Activated CD4-positive, alpha-beta T cell treated with anti-CD3 and anti-CD28 coated beads for 36 hours (primary cell): ENCODE data around the gene MMEL1. TPM values are rescaled to one million over a fixed set of nuclear protein-coding genes. Genes with fewer than 3 reads are reported as not detected.

Experiments used
- ATAC-seq: fragments of 200-7000 bp; cut with Tn5 transposase; one replicate; pipeline ENCODE4 v1.10.0; 2021; ENCODE audit warnings: mild to moderate bottlenecking, moderate library complexity
- CTCF ChIA-PET: fragments of 350-600 bp; sonication (Branson Sonifier 250); formaldehyde crosslinking; loops from one replicate; lab custom pipeline; 2021; ENCODE audit warnings: antibody characterized with exemption; lab: Charles Lee
- POLR2A ChIA-PET: fragments of 350-600 bp; sonication (Branson Sonifier 250); formaldehyde crosslinking; loops from one replicate; lab custom pipeline; 2021; ENCODE audit warnings: antibody characterized with exemption, inconsistent platforms; lab: Charles Lee
- DNase-seq: peaks from one replicate; pipeline ENCODE4 v3.0.0-alpha.2; 2020
- H3K27ac Mint-ChIP-seq: one replicate; pipeline ENCODE4 v1.8.0; 2021; ENCODE audit warnings: mixed read lengths
- H3K27me3 Mint-ChIP-seq: one replicate; pipeline ENCODE4 v1.8.0; 2021; ENCODE audit warnings: mixed read lengths
- H3K36me3 Mint-ChIP-seq: one replicate; pipeline ENCODE4 v1.8.0; 2021; ENCODE audit warnings: low read depth, mixed read lengths
- H3K4me1 Mint-ChIP-seq: one replicate; pipeline ENCODE4 v1.8.0; 2021; ENCODE audit warnings: mixed read lengths
- H3K4me3 Mint-ChIP-seq: one replicate; pipeline ENCODE4 v1.8.0; 2021; ENCODE audit warnings: mild to moderate bottlenecking, moderate library complexity, mixed read lengths
- H3K9me3 Mint-ChIP-seq: one replicate; pipeline ENCODE4 v1.8.0; 2021; ENCODE audit warnings: low read depth, mixed read lengths
- intact Hi-C, 2 experiments: fragments of 100-400 bp; cut with DNase I in 1 of 2; cut with micrococcal nuclease in 1 of 2; formaldehyde crosslinking; loops; one replicate each; pipeline versions ENCODE4 v1.14.2 to v1.15.1; 2022 to 2024; cut with DNase I, micrococcal nuclease
- total RNA-seq, 2 experiments: library from RNA; stranded (reverse); gene quantifications; one replicate each; pipeline ENCODE4 v1.2.3, GENCODE V29; 2021

Gene MMEL1
- total RNA-seq, 2 experiments from 2014 or later: 0.97 to 1.4 TPM

DNA sequence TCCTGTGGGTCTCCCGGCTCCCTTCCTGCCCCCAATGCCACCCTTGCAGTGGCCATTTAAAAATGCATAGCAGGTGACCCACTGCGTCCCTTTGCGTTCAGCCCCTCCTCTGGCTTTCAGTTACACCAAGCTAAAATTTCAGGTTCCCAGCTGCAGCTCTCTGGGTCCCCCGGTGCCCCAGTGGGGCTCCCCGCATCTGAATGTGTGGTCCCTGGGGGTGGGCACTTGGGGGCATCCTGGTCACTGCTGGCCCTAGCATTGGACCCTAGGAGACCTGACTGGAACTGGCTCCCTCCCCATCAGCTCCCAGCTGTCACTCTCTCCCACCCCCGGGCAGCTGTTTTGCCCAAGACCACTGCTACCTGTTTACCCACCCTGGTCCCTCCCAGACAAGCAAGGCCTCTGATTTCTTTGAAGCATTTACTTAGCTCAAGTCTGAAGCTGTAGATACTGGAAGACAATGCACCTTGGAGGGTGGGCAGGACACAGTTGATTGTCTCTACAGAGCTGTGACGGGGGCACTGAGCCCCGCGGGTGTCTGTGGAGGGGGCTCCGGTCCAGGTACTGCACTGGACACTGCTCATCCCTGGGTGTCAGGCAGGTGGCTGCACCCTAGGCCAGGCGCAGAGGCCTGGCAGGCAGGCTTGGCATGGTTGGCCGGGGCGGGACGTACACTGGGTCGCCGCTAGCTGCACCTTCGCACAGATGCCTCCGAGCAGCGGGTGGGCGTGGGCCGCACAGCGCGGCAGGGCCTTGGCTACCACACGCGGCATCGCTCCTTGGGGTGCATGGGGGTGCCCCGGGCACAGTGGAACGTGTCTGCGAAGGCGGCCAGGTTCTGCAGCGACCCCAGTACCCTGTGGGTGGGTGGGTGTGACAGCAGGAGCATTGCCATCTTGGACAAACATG, 42.3 kb downstream of the MMEL1 start:
- intact Hi-C loops: no loop called here
- Mint-ChIP-seq H3K4me1 (peaks cover 8% of the 10 kb centered on the region), H3K27ac (no peak overlapping the region), H3K27me3 (no peaks in the 10 kb centered on the region), H3K4me3 (no peak overlapping the region), H3K9me3 (no peaks in the 10 kb centered on the region), H3K36me3 (peaks cover 3% of the 10 kb centered on the region)
- ChIA-PET CTCF (interaction anchor here (0.9 kb wide), 1 partner anchor 42 kb away, joined by 3 read pairs; no protein-coding TSS in a partner anchor), POLR2A (no interaction called here)
- DNase-seq (no peak), ATAC-seq (no peak)

DNA sequence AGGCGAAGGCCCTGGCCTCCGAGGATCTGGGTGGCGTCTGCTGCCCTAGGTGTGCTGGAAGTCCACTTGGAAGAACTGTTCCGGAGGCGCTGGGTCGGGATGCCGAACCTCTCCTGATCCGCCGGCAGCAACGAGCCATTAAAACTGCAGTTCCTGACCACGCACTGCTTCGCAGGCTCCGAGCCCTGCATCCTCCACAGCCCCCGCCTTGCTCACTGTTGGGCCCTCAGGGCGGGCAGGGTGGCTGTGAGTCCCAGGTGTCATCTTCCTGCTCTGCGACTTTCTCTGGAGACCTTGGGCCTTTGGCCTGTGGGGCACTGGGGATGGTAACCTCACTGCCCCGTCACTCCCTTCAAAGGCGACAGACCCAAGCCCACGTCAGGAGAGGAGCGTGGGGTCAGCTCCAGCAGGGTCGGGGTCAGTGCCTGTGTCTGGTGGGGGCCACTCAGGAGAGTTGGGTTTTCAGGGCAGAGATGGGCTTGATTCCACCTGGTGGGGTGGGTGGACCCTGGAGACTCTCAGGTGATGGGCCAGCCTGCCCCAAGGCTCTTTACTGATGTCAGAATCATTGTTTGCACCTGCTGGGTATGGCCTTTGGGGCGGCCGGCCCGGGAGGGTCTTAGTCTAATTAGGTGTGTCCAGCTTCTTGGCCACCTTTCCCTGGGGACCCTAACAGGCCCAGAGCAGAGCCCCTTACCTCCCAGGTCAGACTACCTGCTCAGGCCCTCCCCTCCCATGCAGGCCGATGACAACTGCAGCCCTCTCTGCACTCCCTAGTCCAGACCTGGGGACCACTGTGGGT, 43.2 kb downstream of the MMEL1 start:
- ChIA-PET CTCF (interaction anchor here (0.6 to 0.9 kb wide), 2 partner anchors 41 to 81 kb away, joined by 3 read pairs; no protein-coding TSS in a partner anchor), POLR2A (no interaction called here)
- peaks cover 6% of the 10 kb centered on the region for H3K36me3 Mint-ChIP-seq
- H3K4me3 Mint-ChIP-seq: no peak overlapping the region
- H3K27me3 Mint-ChIP-seq: no peaks in the 10 kb centered on the region
- intact Hi-C loops: loop anchor here in 1 of 2 experiments (5.0 to 10.0 kb wide), 2 partner anchors 335 to 1183 kb away; partner anchors contain the start of gene SMIM1
- no peaks in the 10 kb centered on the region for H3K9me3 Mint-ChIP-seq
- H3K27ac Mint-ChIP-seq: no peak overlapping the region
- H3K4me1 Mint-ChIP-seq: peaks cover 14% of the 10 kb centered on the region
- ATAC-seq (no peak), DNase-seq (no peak)

DNA sequence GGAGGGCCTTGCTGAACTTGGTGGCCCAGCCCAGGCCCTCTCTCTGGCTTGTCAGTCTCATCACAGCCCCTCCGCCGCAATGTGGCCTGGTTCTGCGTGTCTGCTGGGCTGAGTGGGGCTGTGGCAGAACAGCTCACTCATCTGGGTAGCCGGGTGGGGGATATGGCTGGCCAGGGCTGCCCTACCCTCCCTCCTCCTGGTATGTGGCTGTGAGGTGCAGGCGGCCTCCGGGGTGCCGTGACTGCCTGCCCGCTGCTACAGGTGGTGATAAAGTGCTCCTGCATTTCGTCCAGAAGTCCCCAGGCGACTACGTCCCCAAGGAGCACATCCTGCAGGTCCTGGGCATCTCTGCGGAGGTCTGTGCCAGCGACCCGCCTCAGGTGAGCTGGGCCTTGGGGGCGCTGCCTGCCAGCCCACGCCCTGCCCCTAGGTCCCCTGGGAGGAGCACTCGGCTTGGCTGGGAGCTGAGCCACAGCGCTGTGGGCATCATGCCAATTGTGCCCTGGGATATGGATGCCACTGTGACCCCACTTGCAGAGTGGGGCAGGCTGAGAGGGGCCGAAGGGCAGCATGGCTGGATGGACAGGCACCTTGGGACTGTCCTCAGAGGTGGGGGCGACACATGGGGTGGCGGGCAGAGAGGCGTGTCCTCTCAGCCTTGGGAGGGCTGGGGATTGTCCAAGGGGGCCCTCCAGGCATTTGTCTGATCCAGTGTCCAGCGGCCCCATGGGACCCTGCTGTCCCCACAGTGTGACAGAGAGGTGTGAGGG, 44.0 kb downstream of the MMEL1 start:
- Mint-ChIP-seq H3K4me3 (peak overlapping the region; percentile 82), H3K27ac (no peak overlapping the region), H3K27me3 (no peaks in the 10 kb centered on the region), H3K9me3 (no peaks in the 10 kb centered on the region), H3K4me1 (peaks cover 22% of the 10 kb centered on the region), H3K36me3 (peaks cover 12% of the 10 kb centered on the region)
- no peak for ATAC-seq
- intact Hi-C loops: loop anchor here in 1 of 2 experiments (5.0 to 10.0 kb wide), 2 partner anchors 334 to 1183 kb away; partner anchors contain the start of gene SMIM1
- ChIA-PET POLR2A (no interaction called here), CTCF (interaction anchor here (0.7 kb wide), 1 partner anchor 92 kb away, joined by 3 read pairs; no protein-coding TSS in a partner anchor)
- DNase-seq: no peak

DNA sequence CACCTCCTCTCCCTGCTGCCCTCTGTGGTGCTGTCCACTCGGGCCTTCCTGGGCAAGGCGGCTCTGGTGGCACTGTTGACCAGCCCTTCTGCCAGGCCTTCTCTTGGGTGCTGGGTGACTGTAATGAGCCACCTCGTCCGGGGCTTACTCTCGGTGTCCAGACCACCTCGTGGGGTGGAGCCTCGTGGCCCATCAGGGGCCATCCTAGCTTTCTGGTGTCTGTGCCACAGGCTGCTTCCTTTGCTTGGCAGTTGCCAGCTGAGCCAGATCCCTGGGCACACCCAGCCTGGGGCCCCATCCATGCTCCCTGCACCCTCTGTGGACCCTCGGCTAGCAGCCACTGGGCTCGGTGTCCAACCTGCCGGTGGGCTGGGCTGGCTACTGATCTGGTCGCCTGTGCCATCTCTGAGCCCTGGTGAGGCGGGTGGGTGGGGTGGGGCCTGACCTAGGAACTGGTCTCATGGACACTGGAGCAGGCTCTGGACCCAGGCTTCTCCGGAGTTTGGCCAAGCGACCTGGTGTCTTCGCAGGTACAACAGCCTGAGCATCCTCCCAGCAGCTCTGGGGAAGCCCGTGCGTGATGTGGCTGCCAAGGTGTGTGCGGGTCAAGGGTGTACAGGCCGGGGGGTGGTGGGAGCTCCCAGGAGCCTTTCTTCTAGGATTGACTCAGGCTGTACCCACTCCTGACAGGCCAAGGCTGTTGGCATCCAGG, 44.8 kb downstream of the MMEL1 start:
- Mint-ChIP-seq H3K4me3 (peak overlapping the region; percentile 82), H3K9me3 (no peaks in the 10 kb centered on the region), H3K27me3 (no peaks in the 10 kb centered on the region), H3K27ac (no peak overlapping the region), H3K36me3 (peaks cover 12% of the 10 kb centered on the region), H3K4me1 (peaks cover 30% of the 10 kb centered on the region)
- intact Hi-C loops: loop anchor here (2.0 to 10.0 kb wide), 6 partner anchors 55 to 1313 kb away; partner anchors contain the start of genes C1orf174 (in 1 of the 2), PANK4 (in 1 of the 2), PEX10 (in 1 of the 2) and SMIM1 (in 1 of the 2)
- POLR2A ChIA-PET: no interaction called here
- DNase-seq: no peak
- CTCF ChIA-PET: interaction anchor here (0.7 to 0.9 kb wide), 3 partner anchors 36 to 172 kb away, joined by 3 read pairs; no protein-coding TSS in a partner anchor
- no peak for ATAC-seq

DNA sequence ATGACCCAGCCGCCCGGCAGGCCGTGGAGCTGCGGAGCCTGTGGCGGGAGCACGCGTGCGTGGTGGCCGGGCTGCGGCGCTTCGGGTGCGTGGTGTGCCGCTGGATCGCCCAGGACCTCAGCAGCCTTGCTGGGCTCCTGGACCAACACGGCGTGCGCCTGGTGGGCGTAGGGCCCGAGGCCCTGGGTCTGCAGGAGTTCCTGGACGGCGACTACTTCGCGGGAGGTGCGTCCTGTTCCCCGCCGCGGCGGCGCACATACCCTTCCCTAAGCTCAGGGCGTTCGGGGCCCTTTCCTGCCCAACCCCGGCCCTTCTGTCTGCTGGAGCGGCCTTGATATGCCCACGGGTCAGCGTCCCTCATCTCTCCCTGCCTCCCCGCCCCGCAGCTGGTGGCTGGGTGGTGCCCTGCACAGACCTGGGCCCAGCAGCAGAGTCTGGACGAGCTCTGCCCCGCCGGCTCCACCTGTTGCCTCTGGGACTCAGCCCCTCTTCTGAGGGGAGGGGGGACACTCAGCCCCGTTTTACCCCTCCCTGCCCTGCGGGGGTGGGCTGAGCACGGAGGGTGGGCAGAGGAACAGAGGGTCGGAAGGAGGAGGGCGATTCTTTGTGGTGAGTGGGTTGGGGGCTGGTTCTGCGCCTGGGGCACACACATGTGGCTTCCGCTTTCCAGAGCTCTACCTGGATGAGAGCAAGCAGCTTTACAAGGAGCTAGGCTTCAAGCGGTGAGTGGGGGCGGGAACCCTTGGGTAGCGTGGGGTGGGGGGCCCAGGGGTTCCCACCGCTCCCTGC, 45.6 kb downstream of the MMEL1 start:
- CTCF ChIA-PET: interaction anchor here (0.6 to 5.3 kb wide), 4 partner anchors 16 to 171 kb away, joined by 3 to 25 read pairs (median 3); partner anchors contain the start of gene TNFRSF14
- peak overlapping the region; percentile 82 for H3K4me3 Mint-ChIP-seq
- no peaks in the 10 kb centered on the region for H3K27me3 Mint-ChIP-seq
- no peak for DNase-seq
- no peak for ATAC-seq
- H3K9me3 Mint-ChIP-seq: no peaks in the 10 kb centered on the region
- POLR2A ChIA-PET: interaction anchor here (4.0 kb wide), 1 partner anchor 31 kb away, joined by 23 read pairs; the partner anchor contains the start of gene TNFRSF14
- intact Hi-C loops: loop anchor here (2.0 to 10.0 kb wide), 6 partner anchors 56 to 1314 kb away; partner anchors contain the start of genes C1orf174 (in 1 of the 2), PANK4 (in 1 of the 2), PEX10 (in 1 of the 2) and SMIM1 (in 1 of the 2)
- H3K27ac Mint-ChIP-seq: peak overlapping the region; percentile 13
- H3K4me1 Mint-ChIP-seq: peaks cover 34% of the 10 kb centered on the region
- peaks cover 12% of the 10 kb centered on the region for H3K36me3 Mint-ChIP-seq

DNA sequence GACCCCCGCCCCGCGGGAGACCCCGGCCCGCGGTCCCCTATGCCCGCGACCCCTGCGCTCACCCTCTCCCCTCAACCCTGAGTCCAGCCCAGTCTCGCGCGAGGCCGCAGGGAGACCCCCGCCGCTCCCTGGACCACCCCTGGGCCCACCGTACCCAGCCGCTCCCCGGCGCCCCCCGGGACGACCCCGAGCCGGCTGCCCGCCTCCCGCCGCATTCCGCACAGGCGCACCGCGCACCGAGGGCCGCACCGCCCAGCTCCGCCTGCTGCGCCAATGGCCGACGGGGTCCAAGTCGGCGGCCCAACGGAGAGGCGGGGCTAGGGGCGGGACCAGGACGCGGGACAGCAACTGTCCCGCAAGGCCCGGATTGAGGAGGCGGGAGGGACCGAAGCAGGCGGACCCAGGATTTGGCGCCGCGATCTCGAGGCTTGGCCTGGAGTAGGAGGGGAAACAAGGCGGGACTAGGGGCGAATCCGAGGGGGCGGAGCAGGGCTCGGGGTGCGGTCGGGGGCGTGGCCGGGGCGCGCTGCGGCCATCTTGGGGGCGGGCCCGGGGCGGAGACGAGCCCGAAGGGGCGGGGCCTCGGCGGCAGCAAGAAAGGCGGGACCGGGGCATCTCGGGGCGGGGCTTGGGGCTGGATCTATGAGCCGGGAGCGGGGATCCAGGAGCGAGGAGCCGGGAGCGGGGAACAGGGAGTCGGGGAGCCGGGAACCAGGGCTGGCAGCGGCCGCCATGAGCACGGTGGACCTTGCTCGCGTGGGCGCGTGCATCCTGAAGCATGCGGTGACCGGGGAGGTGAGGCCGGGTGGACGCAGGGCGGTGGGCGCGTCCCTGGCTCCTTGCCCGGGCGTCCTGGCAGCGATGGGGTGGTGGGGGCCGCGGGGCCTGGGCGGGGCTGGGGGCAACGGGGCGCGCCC, 46.4 kb downstream of the MMEL1 start, which contains the start of gene PRXL2B:
TSS of gene PRXL2B (plus strand) at position 624 of the 917 bp plus-strand sequence. CDS start at position 733, 109 bp downstream.
- DNase-seq (peak; percentile 98), ATAC-seq (peak; percentile 72)
- Mint-ChIP-seq H3K27me3 (no peaks in the 10 kb centered on the region), H3K36me3 (peaks cover 16% of the 10 kb centered on the region), H3K4me3 (peak within 1 kb of the TSS; percentile 82), H3K27ac (peak within 1 kb of the TSS; percentile 94), H3K4me1 (peaks cover 42% of the 10 kb centered on the region), H3K9me3 (no peaks in the 10 kb centered on the region)
- intact Hi-C loops: loop anchor here (1.0 to 10.0 kb wide), 18 partner anchors 8 to 1314 kb away; partner anchors contain the start of genes PANK4 (in 2 of the 2), PEX10 (in 2 of the 2), C1orf174 (in 1 of the 2) and MORN1 (in 1 of the 2)
- ChIA-PET POLR2A (interaction anchor here (1.4 to 4.0 kb wide), 3 partner anchors 30 to 171 kb away, joined by 4 to 23 read pairs (median 9); partner anchors contain the start of gene TNFRSF14), CTCF (interaction anchor here (0.5 to 5.3 kb wide), 7 partner anchors 25 to 1212 kb away, joined by 3 to 25 read pairs (median 3); partner anchors contain the start of genes FAAP20 and TNFRSF14)

DNA sequence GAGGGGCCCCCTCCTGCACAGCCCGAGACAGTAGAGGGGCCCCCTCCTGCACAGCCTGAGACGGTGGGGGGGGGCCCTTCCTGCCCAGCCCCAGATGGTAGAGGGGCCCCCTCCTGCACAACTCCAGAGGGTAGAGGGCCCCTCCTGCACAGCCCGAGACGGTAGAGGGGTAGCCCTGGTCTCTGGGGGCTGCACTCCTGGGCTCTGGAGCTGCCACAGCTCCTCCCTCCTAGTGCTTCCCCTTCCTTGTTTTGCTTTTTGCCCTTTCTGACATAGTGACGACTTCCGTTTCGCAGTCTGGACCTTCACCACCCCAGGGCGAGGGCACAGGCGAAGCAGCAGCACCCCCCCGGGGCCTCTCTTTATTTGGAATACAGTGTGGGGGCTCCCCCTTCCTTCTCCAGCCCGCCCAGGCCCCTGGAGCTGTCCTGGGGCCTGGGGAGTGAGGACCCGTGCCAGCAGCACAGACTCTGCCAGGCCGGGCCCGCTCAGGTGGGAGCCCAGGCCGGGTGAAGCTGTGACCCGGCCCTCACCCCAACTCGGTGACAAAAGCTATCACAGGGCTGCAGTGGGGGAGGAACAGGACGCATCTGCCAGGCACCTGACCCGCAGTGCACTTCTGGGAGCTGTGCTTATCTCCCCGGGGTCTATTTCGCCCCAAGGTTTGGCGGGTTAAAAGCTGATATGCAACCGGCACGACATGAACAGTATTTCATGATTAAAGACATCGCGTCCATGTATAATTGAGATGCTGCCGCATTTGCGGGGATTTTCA, 47.3 kb downstream of the MMEL1 start:
- H3K27ac Mint-ChIP-seq: peak overlapping the region; percentile 88
- POLR2A ChIA-PET: interaction anchor here (1.4 to 4.0 kb wide), 3 partner anchors 29 to 170 kb away, joined by 4 to 23 read pairs (median 9); partner anchors contain the start of gene TNFRSF14
- DNase-seq: peak; percentile 84

More for the DNA sequence above, 47.3 kb downstream of the MMEL1 start:
- Mint-ChIP-seq H3K4me1 (peaks cover 51% of the 10 kb centered on the region), H3K36me3 (peaks cover 16% of the 10 kb centered on the region), H3K27me3 (no peaks in the 10 kb centered on the region), H3K4me3 (peak overlapping the region; percentile 82), H3K9me3 (no peaks in the 10 kb centered on the region)
- intact Hi-C loops: loop anchor here (1.0 to 10.0 kb wide), 19 partner anchors 7 to 1315 kb away; partner anchors contain the start of genes PANK4 (in 2 of the 2), PEX10 (in 2 of the 2), C1orf174 (in 1 of the 2) and MORN1 (in 1 of the 2)
- CTCF ChIA-PET: interaction anchor here (0.5 to 5.3 kb wide), 7 partner anchors 24 to 1211 kb away, joined by 3 to 25 read pairs (median 3); partner anchors contain the start of genes FAAP20 and TNFRSF14
- peak; percentile 53 for ATAC-seq
